GM18870 (cell line): ENCODE results near the gene ZNF628.
A peak's percentile ranks its signal among the peaks of the same experiment; 100 is the strongest.
"Not testable (repeated sequence)": the region's sequence is repeated elsewhere in the genome, so short reads cannot be mapped to it uniquely, and the experiment has no call there.

Source experiments
- ATAC-seq: cut with Tn5 transposase; IDR thresholded peaks from one replicate; pipeline ENCODE4 v1.9.1; 2021; ENCODE audit warnings: moderate library complexity; ENCODE audit not compliant: unreplicated experiment

The ZNF628 gene

GRCh38 chr19:55495646-55496349 is 19.4 kb downstream of the ZNF628 start:
- ATAC-seq = no peak

DNA sequence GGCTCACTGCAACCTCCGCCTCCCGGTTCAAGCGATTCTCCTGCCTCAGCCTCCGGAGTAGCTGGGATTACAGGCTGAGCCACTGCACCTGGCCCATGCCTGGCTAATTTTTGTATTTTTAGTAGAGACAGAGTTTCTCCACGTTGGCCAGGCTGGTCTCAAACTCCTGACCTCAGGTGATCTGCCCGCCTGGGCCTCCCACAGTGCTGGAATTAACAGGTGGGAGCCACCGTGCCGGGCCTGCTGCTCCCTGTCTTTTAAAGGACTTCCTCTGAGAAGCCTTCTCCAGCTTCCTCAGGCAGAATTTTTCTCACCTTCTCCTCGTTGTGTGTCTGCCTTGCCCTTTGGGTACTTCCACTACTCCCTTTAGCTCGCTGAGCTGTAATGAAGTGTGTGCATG is 20.4 kb downstream of the ZNF628 start:
- ATAC-seq = not testable (repeated sequence)

DNA sequence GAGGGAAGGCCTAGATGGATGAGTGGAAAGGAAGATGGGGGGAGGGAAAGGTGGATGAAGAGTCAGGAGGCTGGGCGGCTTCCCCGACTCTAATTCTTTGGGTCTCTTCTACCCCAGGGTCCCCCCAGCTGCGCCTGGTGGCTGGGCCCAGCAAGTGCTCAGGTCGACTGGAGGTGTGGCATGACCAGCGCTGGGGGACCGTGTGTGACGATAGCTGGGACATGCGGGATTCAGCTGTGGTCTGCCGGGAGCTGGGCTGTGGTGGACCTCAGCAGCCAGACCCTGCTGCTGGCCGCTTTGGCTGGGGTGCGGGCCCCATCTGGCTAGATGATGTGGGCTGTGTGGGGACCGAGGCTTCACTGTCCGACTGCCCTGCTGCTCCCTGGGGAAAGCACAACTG is 21.3 kb downstream of the ZNF628 start:
- ATAC-seq = no peak

DNA sequence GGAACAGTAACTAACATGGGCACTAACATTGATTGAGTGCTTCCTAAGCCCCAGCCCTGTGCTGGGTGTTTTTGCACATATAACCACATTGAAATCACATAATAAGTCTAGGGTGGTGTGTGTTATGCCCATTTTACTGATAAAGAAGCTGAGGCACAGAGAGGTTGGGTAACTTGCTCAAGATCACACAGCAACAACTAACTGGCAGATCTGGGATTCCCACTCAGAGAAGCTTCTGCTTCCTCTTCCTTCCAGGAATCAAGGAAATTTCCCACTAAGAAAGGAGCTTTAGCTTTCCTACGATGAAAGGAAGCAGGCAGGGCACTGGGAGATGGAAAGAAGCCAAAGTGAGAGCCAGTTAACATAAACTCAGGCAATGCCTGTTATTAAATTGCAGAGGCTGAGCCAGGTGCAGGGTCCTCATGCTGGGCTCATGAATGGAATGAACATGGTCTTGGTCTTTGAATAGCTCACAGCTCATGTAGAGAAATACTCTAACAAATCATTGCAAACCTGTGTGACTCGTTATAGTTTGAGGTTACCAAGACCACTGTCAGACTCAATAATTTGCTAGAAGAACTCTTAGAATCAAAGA is 21.9 kb downstream of the ZNF628 start:
- no peak for ATAC-seq

DNA sequence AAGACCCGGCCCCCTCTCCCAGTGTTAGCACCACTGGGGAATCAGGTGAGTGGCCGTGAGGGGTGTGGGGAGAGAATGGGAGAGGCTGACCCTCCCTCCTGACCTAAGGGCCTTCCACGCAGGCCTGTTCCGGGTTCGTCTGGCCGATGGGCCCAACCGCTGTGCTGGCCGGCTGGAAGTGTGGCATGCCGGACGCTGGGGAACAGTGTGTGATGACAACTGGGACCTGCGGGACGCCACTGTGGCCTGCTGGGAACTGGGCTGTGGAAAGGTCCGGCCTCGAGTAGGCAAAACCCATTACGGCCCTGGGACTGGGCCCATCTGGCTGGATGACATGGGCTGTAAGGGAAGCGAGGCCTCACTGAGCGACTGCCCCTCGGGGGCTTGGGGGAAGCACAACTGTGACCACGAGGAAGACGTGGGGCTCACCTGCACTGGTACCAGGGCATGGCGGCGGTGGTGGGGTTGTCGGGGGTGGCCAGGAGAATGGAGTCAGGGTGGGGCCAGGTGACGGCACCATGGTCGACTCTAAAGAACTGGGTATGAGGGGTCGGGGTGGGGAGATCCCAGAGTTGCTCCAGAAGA is 24.0 kb downstream of the ZNF628 start:
- ATAC-seq = no peak

DNA sequence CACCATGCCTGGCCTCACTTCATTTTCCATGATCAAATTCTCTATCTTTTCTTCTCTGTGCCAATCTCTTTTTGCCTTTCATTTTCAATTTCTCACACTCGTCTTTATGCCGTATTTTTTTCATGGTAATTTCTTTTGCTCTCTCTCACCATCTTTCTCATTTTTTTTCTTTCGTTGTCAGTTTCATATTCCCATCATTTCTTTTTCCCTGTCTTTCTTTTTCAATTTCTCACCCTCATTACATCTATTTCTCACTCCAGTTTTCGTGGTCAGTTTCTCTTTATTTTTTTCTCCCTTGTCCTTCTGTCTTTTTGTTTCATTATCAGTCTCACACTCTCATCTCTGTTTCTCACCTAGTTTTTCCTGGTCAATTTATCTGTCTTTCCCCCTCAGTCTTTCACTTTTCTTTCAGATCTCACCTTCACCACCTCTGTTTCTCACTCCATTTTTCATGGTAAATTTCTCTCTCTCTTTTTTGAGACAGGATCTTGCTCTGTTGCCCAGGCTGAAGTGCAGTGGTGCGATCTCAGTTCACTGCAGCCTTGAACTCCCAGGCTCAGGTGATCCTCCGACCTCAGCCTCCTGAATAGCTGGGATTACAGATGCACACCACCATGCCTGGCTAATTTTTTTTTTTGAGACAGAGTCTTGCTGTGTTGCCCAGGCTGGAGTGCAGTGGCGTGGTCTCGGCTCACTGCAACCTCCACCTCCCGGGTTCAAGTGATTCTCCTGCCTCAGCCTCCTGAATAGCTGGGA is 26.0 kb downstream of the ZNF628 start:
- ATAC-seq = no peak

DNA sequence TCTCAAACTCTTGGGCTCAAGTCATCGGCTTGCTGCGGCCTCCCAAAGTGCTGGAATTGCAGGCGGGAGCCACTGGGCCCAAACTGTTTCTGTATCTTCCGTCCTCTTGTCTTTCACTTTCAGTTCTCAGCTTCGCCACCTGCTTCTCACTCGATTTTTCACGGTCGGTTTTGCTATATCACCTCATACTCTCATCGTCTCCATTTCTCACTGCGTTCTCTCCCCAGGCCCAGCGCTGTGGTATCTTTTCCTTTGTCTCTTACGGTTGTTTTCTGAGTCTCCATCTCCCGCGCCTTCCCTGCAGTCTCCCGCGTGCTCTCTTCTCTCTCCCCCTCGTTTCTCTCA is 26.7 kb downstream of the ZNF628 start:
- no peak for ATAC-seq

- peak; percentile 84 for ATAC-seq
Observed at GRCh38 chr19:55503502-55504251, 27.3 kb downstream of the ZNF628 start.

DNA sequence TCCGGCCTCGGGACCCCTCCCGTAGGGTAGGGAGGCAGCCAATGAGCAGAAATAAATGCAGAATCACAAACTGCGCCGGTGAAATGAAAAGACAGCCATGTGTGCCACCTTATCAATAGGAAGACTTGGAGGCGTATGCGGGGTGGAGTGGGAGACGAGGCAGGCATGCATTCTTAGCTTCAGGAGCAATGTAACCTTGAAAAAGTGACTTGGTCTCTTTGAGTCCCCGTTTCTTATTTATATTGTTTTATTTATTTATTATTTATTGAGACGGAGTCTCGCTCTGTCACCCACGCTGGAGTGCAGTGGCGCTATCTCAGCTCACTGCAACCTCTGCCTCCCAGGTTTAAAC is 27.8 kb downstream of the ZNF628 start:
- no peak for ATAC-seq

GRCh38 chr19:55504981-55505380 is 28.6 kb downstream of the ZNF628 start:
- ATAC-seq = no peak

DNA sequence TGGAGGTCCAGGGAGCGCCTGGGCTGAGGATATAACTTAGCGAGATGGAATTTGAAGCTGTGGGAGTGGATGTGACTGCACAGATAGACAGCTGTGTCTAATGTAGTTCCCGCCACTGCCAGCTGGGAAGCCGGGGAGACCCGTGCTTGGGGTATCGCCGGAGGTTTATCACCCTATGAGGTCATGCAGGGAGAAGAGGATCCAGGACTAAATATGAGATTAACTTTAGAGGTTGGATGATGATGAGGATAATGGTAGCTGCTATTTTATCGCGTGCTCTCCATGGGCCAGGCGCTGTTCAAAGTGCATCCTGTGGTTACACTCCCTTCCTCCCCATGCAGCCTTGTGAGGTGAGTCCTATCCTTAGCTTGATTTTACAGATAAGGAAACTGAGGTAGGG is 31.7 kb downstream of the ZNF628 start:
- ATAC-seq = no peak

GRCh38 chr19:55516878-55517620 is 40.6 kb downstream of the ZNF628 start:
- peak; percentile 96 for ATAC-seq

DNA sequence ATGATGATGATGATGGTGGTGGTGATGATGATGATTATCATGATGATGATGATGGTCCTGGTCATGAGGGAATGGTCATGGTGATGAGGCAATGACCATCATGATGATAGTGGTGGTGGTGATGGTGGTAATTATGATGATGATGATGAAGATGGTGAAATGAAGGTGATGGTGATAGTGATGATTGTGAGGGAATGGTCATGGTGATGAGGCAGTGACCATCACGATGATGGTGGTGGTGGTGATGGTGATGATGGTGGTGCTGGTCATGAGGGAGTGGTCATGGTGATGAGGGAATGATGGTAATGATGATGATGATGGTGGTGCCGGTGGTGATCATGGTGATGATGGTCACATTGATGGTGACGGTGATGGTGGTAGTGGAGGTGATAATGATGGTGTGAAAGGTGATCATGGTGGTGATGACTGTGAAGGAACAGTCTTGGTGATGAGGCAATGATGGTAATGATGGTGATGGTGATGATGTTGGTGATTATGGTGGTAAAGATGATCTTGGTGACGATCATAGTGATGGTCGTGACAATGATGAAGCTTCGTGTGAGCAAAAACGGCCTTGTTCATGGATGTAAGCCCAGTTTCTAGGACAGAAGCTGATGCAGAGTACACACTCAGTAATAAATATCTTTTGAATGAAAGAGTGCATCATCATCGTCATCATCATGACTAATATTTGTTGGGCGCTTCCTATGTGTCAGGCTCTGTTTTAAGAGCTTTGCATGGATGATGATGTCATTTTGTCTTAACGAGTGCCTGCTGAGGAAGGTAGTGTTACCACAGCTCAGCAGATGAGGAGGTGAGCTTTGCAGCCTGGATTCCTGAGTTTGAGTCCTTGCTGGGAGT is 43.3 kb downstream of the ZNF628 start:
- no peak for ATAC-seq

DNA sequence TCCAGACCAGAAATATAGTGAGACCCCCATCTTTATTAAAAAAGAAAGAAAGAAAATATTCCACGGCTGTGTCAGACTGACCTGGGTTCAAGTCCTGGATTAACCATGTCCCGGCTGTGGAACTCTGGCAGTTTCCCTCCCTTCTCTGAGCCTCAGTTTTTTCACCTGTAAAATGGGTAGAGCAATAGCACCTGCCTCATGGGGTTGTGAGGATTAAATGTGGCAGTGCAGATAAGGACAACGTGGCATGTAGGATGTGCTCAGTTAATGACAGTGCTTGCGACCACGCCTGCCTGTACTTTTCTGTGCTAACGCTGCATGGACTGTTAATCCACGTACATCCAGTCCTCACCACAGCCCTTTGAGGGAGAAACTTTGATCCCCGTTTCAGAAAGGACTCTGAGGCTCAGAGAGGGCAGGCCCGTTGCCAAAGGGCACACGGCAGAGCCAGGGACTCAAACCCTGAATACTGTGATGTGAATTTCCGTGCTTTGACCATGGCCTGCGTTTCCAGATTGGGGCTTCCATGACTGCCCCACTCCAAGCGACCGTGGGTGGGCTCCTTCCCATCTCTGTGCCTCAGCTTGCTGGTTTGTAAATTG is 44.4 kb downstream of the ZNF628 start:
- ATAC-seq = no peak

- no peak for ATAC-seq
Observed at GRCh38 chr19:55525289-55526101, 49.1 kb downstream of the ZNF628 start.

DNA sequence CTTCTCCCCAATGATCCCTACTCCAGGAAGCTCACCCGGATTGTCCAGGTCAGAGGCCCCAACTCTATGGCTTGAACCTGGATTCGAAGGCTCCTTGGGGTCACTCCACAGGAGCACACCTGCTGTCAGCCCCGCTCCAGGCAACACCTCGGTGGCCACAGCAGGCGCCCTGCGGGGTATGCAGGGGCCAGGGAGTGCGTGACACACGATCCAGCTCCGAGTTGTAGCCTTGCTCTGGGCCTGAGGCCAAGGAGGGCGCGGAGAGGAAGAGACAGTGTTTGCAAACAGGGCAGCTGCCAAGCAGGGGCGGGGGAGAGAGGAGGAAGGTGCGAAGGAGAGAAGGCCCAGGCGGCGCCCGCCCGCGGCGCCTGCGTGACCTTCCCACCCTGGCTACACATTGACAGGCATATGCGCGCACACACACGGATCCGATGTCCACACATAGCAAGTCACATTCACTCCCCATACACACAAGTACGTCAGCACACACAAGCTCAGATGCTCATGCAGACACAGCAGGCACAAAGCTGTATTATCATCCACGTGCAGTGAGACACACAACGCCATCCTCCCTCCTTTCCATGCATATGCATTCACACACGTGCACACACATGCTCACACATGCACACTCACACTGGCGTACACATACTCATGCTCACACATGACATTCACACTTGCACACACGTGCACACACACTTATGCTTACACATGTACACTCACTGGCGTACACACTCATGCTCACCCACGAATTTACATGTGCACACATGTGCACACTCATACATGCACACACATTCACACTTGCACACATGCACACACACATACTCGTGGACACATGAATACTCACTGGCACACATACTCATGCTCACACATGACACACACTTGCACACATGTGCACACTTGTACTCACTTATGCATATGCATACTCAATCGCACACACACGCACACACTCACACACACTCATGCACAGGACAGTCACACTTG is 50.1 kb downstream of the ZNF628 start:
- ATAC-seq = no peak
